MM.1S (cell line): ENCODE results near the gene HRNR.
"Not testable (repeated sequence)": the region's sequence is repeated elsewhere in the genome, so short reads cannot be mapped to it uniquely, and the experiment has no call there.

Experiments
- DNase-seq: peaks from one replicate; pipeline ENCODE4 v3.0.0-alpha.2; 2015
- H2AFZ ChIP-seq: fragments of 300-600 bp; sonication (generic); 2 replicates; pipeline ENCODE4 v1.6.0; 2016; ENCODE audit warnings: antibody characterized with exemption, low read length
- H3F3A ChIP-seq: fragments of 300-600 bp; sonication (generic); 2 replicates; pipeline ENCODE4 v1.6.1; 2016; ENCODE audit warnings: mild to moderate bottlenecking, antibody characterized with exemption, low read length, moderate library complexity, mixed read lengths; ENCODE audit not compliant: insufficient read depth
- H3K27ac ChIP-seq: fragments of 300-600 bp; sonication (generic); 2 replicates; pipeline ENCODE4 v1.5.1; 2016; ENCODE audit warnings: mild to moderate bottlenecking, low read length
- H3K27me3 ChIP-seq: fragments of 300-600 bp; sonication (generic); replicated peaks from 2 replicates; pipeline ENCODE4 v1.6.0; 2016; ENCODE audit warnings: low read length; ENCODE audit not compliant: insufficient read depth
- H3K36me3 ChIP-seq: fragments of 300-600 bp; sonication (generic); replicated peaks from 2 replicates; pipeline ENCODE4 v1.6.1; 2016; ENCODE audit warnings: mild to moderate bottlenecking, low read length, mixed read lengths; ENCODE audit not compliant: insufficient read depth
- H3K4me1 ChIP-seq: fragments of 300-600 bp; sonication (generic); 2 replicates; pipeline ENCODE4 v1.6.1; 2016; ENCODE audit warnings: low read length, mixed read lengths
- H3K4me2 ChIP-seq: fragments of 300-600 bp; sonication (generic); 2 replicates; pipeline ENCODE4 v1.6.0; 2016; ENCODE audit warnings: low read depth, low read length
- H3K4me3 ChIP-seq: fragments of 300-600 bp; sonication (generic); 2 replicates; pipeline ENCODE4 v1.5.1; 2016; ENCODE audit warnings: low read length, mixed read lengths
- H3K79me2 ChIP-seq: fragments of 300-600 bp; sonication (generic); 2 replicates; pipeline ENCODE4 v1.6.1; 2016; ENCODE audit warnings: mixed run types, low read length, mixed read lengths
- H3K9ac ChIP-seq: fragments of 300-600 bp; sonication (generic); 2 replicates; pipeline ENCODE4 v1.6.1; 2016; ENCODE audit warnings: low read length, mixed read lengths
- H3K9me2 ChIP-seq: fragments of 300-600 bp; sonication (generic); replicated peaks from 2 replicates; pipeline ENCODE4 v1.6.1; 2016; ENCODE audit warnings: mild to moderate bottlenecking, low read length, mixed read lengths; ENCODE audit not compliant: insufficient read depth
- H3K9me3 ChIP-seq: fragments of 300-600 bp; sonication (generic); replicated peaks from 2 replicates; pipeline ENCODE4 v1.6.1; 2016; ENCODE audit warnings: mild to moderate bottlenecking, low read length, mixed read lengths; ENCODE audit not compliant: insufficient read depth
- H4K20me1 ChIP-seq: fragments of 300-600 bp; sonication (generic); 2 replicates; pipeline ENCODE4 v1.6.1; 2016; ENCODE audit warnings: mild to moderate bottlenecking, low read length, moderate library complexity, mixed read lengths; ENCODE audit not compliant: insufficient read depth
- CTCF ChIP-seq: fragments of 300-600 bp; sonication (generic); IDR thresholded peaks from 2 replicates; pipeline ENCODE4 v1.5.1; 2016; ENCODE audit warnings: antibody characterized with exemption, low read length, mixed read lengths
- EZH2 ChIP-seq: fragments of 300-600 bp; sonication (generic); optimal IDR thresholded peaks from 2 replicates; pipeline ENCODE3; 2017; ENCODE audit warnings: low read depth, mild to moderate bottlenecking, antibody characterized with exemption, low read length, mixed read lengths
- EZH2phosphoT487 ChIP-seq: fragments of 300-600 bp; sonication (generic); IDR thresholded peaks from 2 replicates; pipeline ENCODE4 v1.6.1; 2018; ENCODE audit warnings: antibody characterized with exemption, low read length

HRNR gene

GRCh38 chr1:152218762-152219436, 5.1 kb downstream of the HRNR start:
- Histone ChIP-seq H3K4me3 (no peak overlapping the region), H3K4me1 (no peaks in the 10 kb centered on the region), H3K79me2 (no peaks in the 10 kb centered on the region), H3K9ac (no peak overlapping the region), H2AFZ (no peak overlapping the region), H3K9me2 (no peaks in the 10 kb centered on the region), H3K9me3 (no peaks in the 10 kb centered on the region), H3K4me2 (no peak overlapping the region), H3K27ac (no peak overlapping the region), H3K27me3 (no peaks in the 10 kb centered on the region), H3F3A (no peaks in the 10 kb centered on the region), H3K36me3 (no peaks in the 10 kb centered on the region), H4K20me1 (no peaks in the 10 kb centered on the region)
- TF ChIP-seq CTCF (no peak), EZH2phosphoT487 (no peak), EZH2 (no peak)
- DNase-seq = no peak

DNA sequence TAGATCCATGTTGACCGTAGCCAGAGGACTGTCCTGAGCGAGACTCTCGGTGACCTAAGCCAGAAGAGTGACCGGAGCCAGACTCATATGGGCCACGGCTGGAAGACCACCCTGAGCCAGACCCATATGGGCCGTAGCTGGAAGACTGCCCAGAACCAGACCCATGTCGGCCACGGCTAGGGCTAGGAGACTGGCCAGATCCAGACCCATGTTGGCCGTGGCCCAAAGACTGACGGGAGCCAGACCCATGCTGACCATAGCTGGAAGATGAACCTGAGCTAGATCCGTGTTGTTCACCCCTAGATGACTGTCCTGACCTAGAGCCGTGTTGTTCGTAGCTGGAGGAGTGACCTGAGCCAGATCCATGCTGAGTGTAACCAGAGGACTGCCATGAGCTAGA, 8.4 kb downstream of the HRNR start:
- H3F3A ChIP-seq, H3K9me3 ChIP-seq, H4K20me1 ChIP-seq, H3K9ac ChIP-seq, H3K36me3 ChIP-seq, DNase-seq, H3K27me3 ChIP-seq, H3K27ac ChIP-seq, H3K9me2 ChIP-seq, H3K79me2 ChIP-seq, H3K4me1 ChIP-seq, H3K4me2 ChIP-seq, H2AFZ ChIP-seq, H3K4me3 ChIP-seq: not testable (repeated sequence)

GRCh38 chr1:152214911-152215310, 9.1 kb downstream of the HRNR start:
- H2AFZ ChIP-seq, H3K27ac ChIP-seq, H3K79me2 ChIP-seq, H3K4me3 ChIP-seq, H3K9ac ChIP-seq, H3K9me3 ChIP-seq, H3K4me2 ChIP-seq, H4K20me1 ChIP-seq, H3K9me2 ChIP-seq, H3F3A ChIP-seq, H3K4me1 ChIP-seq, H3K27me3 ChIP-seq, DNase-seq, H3K36me3 ChIP-seq: not testable (repeated sequence)

DNA sequence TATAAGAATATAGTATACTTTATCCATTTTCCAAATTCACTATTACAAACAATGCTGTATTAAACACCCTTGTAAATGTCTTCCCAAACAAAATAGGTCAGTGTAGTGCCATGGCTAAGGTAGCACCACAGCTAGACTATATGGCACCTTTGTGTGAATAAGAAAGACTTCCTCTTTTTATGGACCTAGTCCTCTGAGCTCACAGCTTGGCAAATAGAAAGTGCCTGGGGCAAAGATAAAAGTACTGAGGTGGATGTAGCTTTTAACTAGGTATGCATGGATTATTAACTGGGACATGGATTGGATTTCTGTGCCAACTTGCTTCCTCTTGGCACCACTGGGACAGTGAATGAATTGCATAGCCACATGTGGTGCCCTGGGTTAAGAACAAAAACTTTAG, 25.0 kb downstream of the HRNR start:
- TF ChIP-seq EZH2phosphoT487 (no peak), EZH2 (no peak), CTCF (no peak)
- Histone ChIP-seq H3K4me2 (no peak overlapping the region), H3K79me2 (no peaks in the 10 kb centered on the region), H3K9me3 (no peaks in the 10 kb centered on the region), H3F3A (no peaks in the 10 kb centered on the region), H3K4me3 (no peak overlapping the region), H3K4me1 (peaks cover 9% of the 10 kb centered on the region), H3K27me3 (no peaks in the 10 kb centered on the region), H3K9ac (no peak overlapping the region), H3K27ac (no peak overlapping the region), H3K36me3 (no peaks in the 10 kb centered on the region), H4K20me1 (no peaks in the 10 kb centered on the region), H2AFZ (no peak overlapping the region), H3K9me2 (no peaks in the 10 kb centered on the region)
- no peak for DNase-seq
